CD4-positive, alpha-beta T cell (primary cell): ENCODE data around the gene BORCS8. TPM values are rescaled to one million over a fixed set of nuclear protein-coding genes. Genes with fewer than 3 reads are reported as not detected.
"Not testable (repeated sequence)": the region's sequence is repeated elsewhere in the genome, so short reads cannot be mapped to it uniquely, and the experiment has no call there.

ENCODE experiments used
- ATAC-seq: fragments of 200-7000 bp; cut with Tn5 transposase; one replicate; pipeline ENCODE4 v1.10.0; 2022; ENCODE audit warnings: mild to moderate bottlenecking; ENCODE audit not compliant: poor library complexity
- CTCF ChIA-PET: fragments of 350-600 bp; sonication (Branson Sonifier 250); formaldehyde crosslinking; loops from one replicate; lab custom pipeline; 2021; ENCODE audit warnings: antibody characterized with exemption, inconsistent platforms; lab: Charles Lee
- POLR2A ChIA-PET: fragments of 350-600 bp; sonication (Branson Sonifier 250); formaldehyde crosslinking; loops from one replicate; lab custom pipeline; 2021; ENCODE audit warnings: antibody characterized with exemption, inconsistent platforms; lab: Charles Lee
- DNase-seq, 14 experiments: peaks; one replicate each; pipeline ENCODE4 v3.0.0-alpha.2; 2013 to 2020; ENCODE audit warnings: mixed read lengths in 2 of 14
- H3K27ac ChIP-seq, 2 donors: one replicate each; pipeline versions ENCODE4 v1.5.1 to v1.7.0; 2013; ENCODE audit warnings: low read length in 2 of 2, low read depth in 1 of 2, mild to moderate bottlenecking in 1 of 2
- H3K27me3 ChIP-seq, 2 experiments: 1 replicate in 1 of 2; 2 replicates in 1 of 2; pipeline versions ENCODE4 v1.6.1 to v1.7.0; 2013; ENCODE audit warnings: low read length in 2 of 2, control low read depth in 1 of 2, mild to moderate bottlenecking in 1 of 2, moderate library complexity in 1 of 2; ENCODE audit not compliant: insufficient read depth in 2 of 2, control insufficient read depth in 1 of 2
- H3K36me3 ChIP-seq: one replicate; pipeline ENCODE4 v1.6.1; 2013; ENCODE audit warnings: low read length, control low read depth; ENCODE audit not compliant: insufficient read depth
- H3K4me1 ChIP-seq: one replicate; pipeline ENCODE4 v1.6.1; 2013; ENCODE audit warnings: low read length, control low read depth; ENCODE audit not compliant: insufficient read depth
- H3K4me3 ChIP-seq: one replicate; pipeline ENCODE4 v1.5.1; 2013; ENCODE audit warnings: mild to moderate bottlenecking, low read length, moderate library complexity
- H3K9me3 ChIP-seq, 2 experiments: 1 replicate in 1 of 2; 2 replicates in 1 of 2; pipeline versions ENCODE4 v1.6.1 to v1.7.0; 2013; ENCODE audit warnings: low read length in 2 of 2, mild to moderate bottlenecking in 2 of 2, control low read depth in 1 of 2, moderate library complexity in 1 of 2; ENCODE audit not compliant: control insufficient read depth in 1 of 2, insufficient read depth in 1 of 2
- H3K27ac Mint-ChIP-seq: one replicate; pipeline ENCODE4 v1.8.0; 2020; ENCODE audit warnings: mixed read lengths
- H3K27me3 Mint-ChIP-seq: one replicate; pipeline ENCODE4 v1.8.0; 2021; ENCODE audit warnings: mixed read lengths
- H3K36me3 Mint-ChIP-seq: one replicate; pipeline ENCODE4 v1.8.0; 2021; ENCODE audit warnings: low read depth, mixed read lengths
- H3K4me1 Mint-ChIP-seq: one replicate; pipeline ENCODE4 v1.8.0; 2021; ENCODE audit warnings: low read depth, mixed read lengths
- H3K4me3 Mint-ChIP-seq: one replicate; pipeline ENCODE4 v1.8.0; 2020; ENCODE audit warnings: mild to moderate bottlenecking, mixed read lengths
- H3K9me3 Mint-ChIP-seq: one replicate; pipeline ENCODE4 v1.8.0; 2020; ENCODE audit warnings: mixed read lengths
- intact Hi-C, 2 experiments: fragments of 100-400 bp; cut with DNase I in 1 of 2; cut with micrococcal nuclease in 1 of 2; formaldehyde crosslinking; loops; one replicate each; pipeline versions ENCODE4 v1.15.1 to v1.9.0; 2023 to 2025; cut with DNase I, micrococcal nuclease
- total RNA-seq, 174 experiments: library from RNA in 2 of 174; stranded (reverse) in 2 of 174; gene quantifications; one replicate each; pipeline ENCODE4 v1.2.3 and lab custom pipeline; 2021 to 2026
- TF ChIP-seq, protein P1 (sequence below): fragments of 200-600 bp; IDR thresholded peaks from one replicate; pipeline ENCODE4 v1.8.0; 2022; ENCODE audit warnings: antibody characterized with exemption, mild to moderate bottlenecking

The BORCS8 gene
- total RNA-seq, 2 experiments from 2014 or later: 12.0 to 15.0 TPM

DNA sequence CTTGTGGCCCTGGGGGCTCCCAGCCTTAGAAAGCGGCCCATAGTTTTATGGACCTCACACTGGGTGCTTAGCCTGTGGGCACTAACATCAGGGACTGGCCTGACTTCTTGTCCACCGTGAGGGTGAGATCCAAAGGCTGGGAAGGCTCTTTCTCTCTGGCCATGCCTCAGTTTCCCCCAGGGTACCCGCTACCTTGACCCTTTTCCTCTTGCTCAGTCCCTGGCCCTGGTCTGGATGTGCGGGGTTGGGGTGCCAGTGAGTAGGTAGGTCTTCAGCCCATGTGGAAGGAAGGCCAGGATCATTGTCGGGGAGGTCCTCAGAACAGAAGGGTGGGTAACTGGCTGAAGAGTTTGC, 52.1 kb downstream of the BORCS8 start:
- TF ChIP-seq, protein P1, sequence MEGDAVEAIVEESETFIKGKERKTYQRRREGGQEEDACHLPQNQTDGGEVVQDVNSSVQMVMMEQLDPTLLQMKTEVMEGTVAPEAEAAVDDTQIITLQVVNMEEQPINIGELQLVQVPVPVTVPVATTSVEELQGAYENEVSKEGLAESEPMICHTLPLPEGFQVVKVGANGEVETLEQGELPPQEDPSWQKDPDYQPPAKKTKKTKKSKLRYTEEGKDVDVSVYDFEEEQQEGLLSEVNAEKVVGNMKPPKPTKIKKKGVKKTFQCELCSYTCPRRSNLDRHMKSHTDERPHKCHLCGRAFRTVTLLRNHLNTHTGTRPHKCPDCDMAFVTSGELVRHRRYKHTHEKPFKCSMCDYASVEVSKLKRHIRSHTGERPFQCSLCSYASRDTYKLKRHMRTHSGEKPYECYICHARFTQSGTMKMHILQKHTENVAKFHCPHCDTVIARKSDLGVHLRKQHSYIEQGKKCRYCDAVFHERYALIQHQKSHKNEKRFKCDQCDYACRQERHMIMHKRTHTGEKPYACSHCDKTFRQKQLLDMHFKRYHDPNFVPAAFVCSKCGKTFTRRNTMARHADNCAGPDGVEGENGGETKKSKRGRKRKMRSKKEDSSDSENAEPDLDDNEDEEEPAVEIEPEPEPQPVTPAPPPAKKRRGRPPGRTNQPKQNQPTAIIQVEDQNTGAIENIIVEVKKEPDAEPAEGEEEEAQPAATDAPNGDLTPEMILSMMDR: peak; percentile 34
- H3K9me3 Mint-ChIP-seq: no peaks in the 10 kb centered on the region
- Histone ChIP-seq H3K4me3 (no peak overlapping the region), H3K27ac (no peak overlapping the region), H3K36me3 (no peaks in the 10 kb centered on the region), H3K4me1 (peaks cover 27% of the 10 kb centered on the region), H3K27me3 (no peaks in the 10 kb centered on the region), H3K9me3 (no peaks in the 10 kb centered on the region)
- ATAC-seq: no peak
- intact Hi-C loops: loop anchor here (1.0 to 5.0 kb wide), 6 partner anchors 52 to 503 kb away; partner anchors contain the start of genes ARMC6 (in 1 of the 2), BORCS8 (in 1 of the 2), KLHL26 (in 1 of the 2) and RFXANK (in 1 of the 2)
- no peaks in the 10 kb centered on the region for H3K36me3 Mint-ChIP-seq
- no peak overlapping the region for H3K4me3 Mint-ChIP-seq
- H3K27me3 Mint-ChIP-seq: no peaks in the 10 kb centered on the region
- ChIA-PET CTCF (interaction anchor here (1.4 kb wide), 1 partner anchor 85 kb away, joined by 3 read pairs; no protein-coding TSS in a partner anchor), POLR2A (no interaction called here)
- peaks cover 28% of the 10 kb centered on the region for H3K4me1 Mint-ChIP-seq
- H3K27ac Mint-ChIP-seq: no peak overlapping the region
- no peak for DNase-seq

DNA sequence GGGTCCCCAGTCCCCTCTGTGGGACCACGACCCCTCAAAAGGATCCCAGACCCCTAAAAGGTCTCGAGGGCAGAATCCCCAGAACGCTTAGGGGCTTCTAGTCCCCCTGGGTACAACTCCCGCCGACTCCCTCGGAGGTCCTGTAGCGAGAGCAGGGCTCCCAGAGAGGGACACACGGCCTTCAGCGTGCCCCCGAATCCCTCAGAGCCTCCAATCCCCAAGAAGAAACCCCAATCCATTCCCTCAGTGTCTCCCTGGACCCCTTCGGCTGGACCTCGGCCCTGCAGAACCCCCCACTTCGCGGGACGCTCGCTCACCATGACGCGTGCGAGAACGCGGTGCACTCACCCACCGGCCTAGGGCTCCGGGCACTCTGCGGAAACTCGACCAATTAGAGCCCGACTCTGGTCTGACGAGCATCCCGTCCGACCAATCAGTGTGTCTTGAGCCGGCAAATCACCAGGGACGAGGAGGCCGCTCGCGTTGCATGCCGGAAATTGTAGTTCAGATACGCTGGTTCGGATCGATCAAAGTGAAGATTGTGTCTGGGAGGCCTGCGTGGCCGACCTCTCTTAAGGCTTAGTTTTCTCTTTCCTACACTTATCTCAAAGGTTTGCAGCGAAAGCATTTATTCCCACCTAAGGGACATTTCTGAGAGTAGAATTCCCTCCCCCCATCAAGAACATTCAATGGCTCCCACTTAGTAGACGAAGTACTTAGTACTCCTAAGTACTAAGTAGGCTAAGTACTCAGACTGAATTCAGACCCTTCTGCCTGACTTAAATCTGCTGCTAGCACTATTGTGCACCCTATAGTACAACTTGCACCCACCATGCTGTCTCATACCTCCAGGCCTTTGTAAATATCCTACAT, 53.6 kb downstream of the BORCS8 start, which contains the start of gene TMEM161A:
Gene TMEM161A, minus strand, starts transcription at position 370 of the 873 bp plus-strand sequence. Its CDS starts 50 bp downstream, at position 320.
- peak within 1 kb of the TSS; percentile 65 for H3K27ac Mint-ChIP-seq
- peak within 1 kb of the TSS in 1 of 2 donors; percentile 46 for H3K27ac ChIP-seq
- peak within 1 kb of the TSS; percentile 95 for H3K4me3 Mint-ChIP-seq
- no peaks in the 10 kb centered on the region for H3K27me3 ChIP-seq
- peaks cover 28% of the 10 kb centered on the region for H3K4me1 Mint-ChIP-seq
- H3K27me3 Mint-ChIP-seq: no peaks in the 10 kb centered on the region
- H3K36me3 Mint-ChIP-seq: no peaks in the 10 kb centered on the region
- no peaks in the 10 kb centered on the region for H3K9me3 Mint-ChIP-seq
- DNase-seq: peak; percentile 90 to 98 (median 94)
- H3K9me3 ChIP-seq: no peaks in the 10 kb centered on the region
- intact Hi-C loops: loop anchor here (1.0 to 5.0 kb wide), 5 partner anchors 54 to 501 kb away; partner anchors contain the start of genes SLC25A42 (in 2 of the 2), ARMC6 (in 1 of the 2), BORCS8 (in 1 of the 2) and KLHL26 (in 1 of the 2)
- no peaks in the 10 kb centered on the region for H3K36me3 ChIP-seq
- H3K4me1 ChIP-seq: peaks cover 31% of the 10 kb centered on the region
- ChIA-PET CTCF (no interaction called here), POLR2A (interaction anchor here (0.7 kb wide), 1 partner anchor 548 kb away, joined by 3 read pairs; no protein-coding TSS in a partner anchor)
- peak; percentile 99 for ATAC-seq
- TF ChIP-seq, protein P1: no peak
- peak within 1 kb of the TSS; percentile 93 for H3K4me3 ChIP-seq

DNA sequence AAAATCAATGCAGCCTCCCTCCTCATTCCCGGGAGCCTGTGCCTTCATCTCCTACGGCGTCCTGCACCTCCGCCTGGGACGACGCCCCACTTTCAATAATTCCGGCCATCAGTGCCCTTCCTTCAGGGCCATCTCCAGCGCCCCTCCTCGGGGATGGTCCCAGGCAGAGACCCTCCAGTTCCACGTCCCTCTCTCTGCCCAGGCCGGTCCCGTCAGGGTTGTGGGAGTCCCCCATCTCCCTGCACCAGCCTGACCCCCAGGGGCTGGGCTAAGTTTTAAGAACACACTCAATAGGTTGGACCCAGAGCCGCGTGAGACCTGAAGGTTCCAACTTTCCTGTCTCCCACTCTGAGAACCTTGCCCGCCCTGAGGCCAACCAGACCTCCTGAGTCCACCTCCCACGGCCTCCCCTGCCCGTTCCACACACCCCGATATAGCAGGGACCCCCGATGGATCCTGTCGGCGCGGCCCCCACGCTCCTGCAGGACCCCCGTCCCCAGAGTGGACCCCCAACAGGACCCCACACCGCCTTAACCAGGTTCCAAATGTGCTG, 54.3 kb downstream of the BORCS8 start:
- peak in 1 of 14 experiments; percentile 36 for DNase-seq
- H3K9me3 ChIP-seq: peaks cover under 1 to 5% of the 10 kb centered on the region in 2 experiments
- H3K27ac ChIP-seq: peak overlapping the region in 1 of 2 donors; percentile 46
- Mint-ChIP-seq H3K4me1 (peaks cover 28% of the 10 kb centered on the region), H3K27ac (peak overlapping the region; percentile 65), H3K36me3 (no peaks in the 10 kb centered on the region), H3K9me3 (no peaks in the 10 kb centered on the region), H3K4me3 (peak overlapping the region; percentile 95), H3K27me3 (no peaks in the 10 kb centered on the region)
- ATAC-seq: no peak
- H3K4me3 ChIP-seq: peak overlapping the region; percentile 93
- intact Hi-C loops: loop anchor here (1.0 to 5.0 kb wide), 5 partner anchors 55 to 500 kb away; partner anchors contain the start of genes SLC25A42 (in 2 of the 2), ARMC6 (in 1 of the 2), BORCS8 (in 1 of the 2) and KLHL26 (in 1 of the 2)
- H3K4me1 ChIP-seq: peaks cover 31% of the 10 kb centered on the region
- H3K27me3 ChIP-seq: no peaks in the 10 kb centered on the region
- POLR2A ChIA-PET: no interaction called here
- TF ChIP-seq, protein P1: no peak
- H3K36me3 ChIP-seq: no peaks in the 10 kb centered on the region
- CTCF ChIA-PET: no interaction called here

DNA sequence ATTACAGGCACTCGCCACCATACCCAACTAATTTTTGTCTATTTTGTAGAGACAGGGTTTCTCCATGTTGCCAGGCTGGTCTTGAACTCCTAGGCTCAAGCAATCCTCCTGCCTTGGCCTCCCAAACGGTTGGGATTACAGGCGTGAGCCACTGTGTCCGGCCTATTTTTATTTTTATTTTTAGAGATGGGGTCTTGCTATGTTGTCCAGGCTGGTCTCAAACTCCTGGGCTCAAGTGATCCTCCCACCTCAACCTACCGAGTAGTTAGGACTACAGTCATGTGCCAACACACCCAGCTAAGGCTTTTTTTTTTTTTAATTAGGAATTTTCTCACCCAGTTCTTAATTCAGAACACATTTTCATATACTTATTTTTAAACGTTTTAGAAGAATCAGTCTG, 56.2 kb downstream of the BORCS8 start:
- H3K36me3 Mint-ChIP-seq, H3K27ac Mint-ChIP-seq, DNase-seq, H3K36me3 ChIP-seq, POLR2A ChIA-PET, H3K27me3 ChIP-seq, H3K4me3 Mint-ChIP-seq, ATAC-seq, H3K9me3 Mint-ChIP-seq, H3K27ac ChIP-seq, H3K27me3 Mint-ChIP-seq, H3K4me3 ChIP-seq: not testable (repeated sequence)
- intact Hi-C loops: loop anchor here in 1 of 2 experiments (5.0 kb wide), 2 partner anchors 57 to 498 kb away; partner anchors contain the start of genes BORCS8, KLHL26 and RFXANK
- Histone ChIP-seq H3K9me3 (peaks cover 8 to 14% of the 10 kb centered on the region in 2 experiments), H3K4me1 (peaks cover 31% of the 10 kb centered on the region)
- CTCF ChIA-PET: interaction anchor here (1.9 kb wide), 1 partner anchor 10 kb away, joined by 9 read pairs; no protein-coding TSS in a partner anchor
- H3K4me1 Mint-ChIP-seq: peaks cover 28% of the 10 kb centered on the region
